HepG2 (cell line): Measurements from ENCODE around the gene SEMA3F. TPM values are rescaled to one million over a fixed set of nuclear protein-coding genes. Genes with fewer than 3 reads are reported as not detected.

Experiments
- ARNT2 ChIP-seq: sonication (generic); formaldehyde crosslinking; IDR thresholded peaks from 2 replicates; pipeline ENCODE4 v1.8.0; 2022; ENCODE audit warnings: mild to moderate bottlenecking, low read depth, missing genetic modification reagents, moderate library complexity
- CEBPG ChIP-seq: IDR thresholded peaks from 2 replicates; pipeline ENCODE4 v1.6.1; 2016
- GTF3A ChIP-seq: sonication (generic); formaldehyde crosslinking; conservative IDR thresholded peaks from 2 replicates; pipeline ENCODE4 v1.4.0; 2020; ENCODE audit warnings: mild to moderate bottlenecking, missing genetic modification reagents
- HDAC2 ChIP-seq: sonication (generic); formaldehyde crosslinking; IDR thresholded peaks from 2 replicates; pipeline ENCODE4 v1.4.0; 2020; ENCODE audit warnings: missing genetic modification reagents
- HMG20B ChIP-seq: conservative IDR thresholded peaks from 2 replicates; pipeline ENCODE4 v1.6.1; 2016; ENCODE audit warnings: missing genetic modification reagents, missing compliant biosample characterization
- RORA ChIP-seq: sonication (generic); formaldehyde crosslinking; IDR thresholded peaks from 2 replicates; pipeline ENCODE4 v1.5.0; 2020; ENCODE audit warnings: mild to moderate bottlenecking, missing genetic modification reagents, moderate library complexity
- SALL2 ChIP-seq: sonication (generic); formaldehyde crosslinking; IDR thresholded peaks from 2 replicates; pipeline ENCODE4 v1.8.1; 2023; ENCODE audit warnings: mild to moderate bottlenecking, missing genetic modification reagents, inconsistent platforms
- ZEB1 ChIP-seq: IDR thresholded peaks from 2 replicates; pipeline ENCODE4 v1.6.1; 2012; ENCODE audit warnings: mild to moderate bottlenecking, low read depth, inconsistent platforms; ENCODE audit not compliant: insufficient replicate concordance
- ZSCAN31 ChIP-seq: sonication (generic); formaldehyde crosslinking; IDR thresholded peaks from 2 replicates; pipeline ENCODE4 v1.5.0; 2020; ENCODE audit warnings: low read depth, mild to moderate bottlenecking, missing genetic modification reagents
- polyA plus RNA-seq, 8 experiments: library from polyadenylated mRNA; depleted of rRNA in 3 of 8; stranded (reverse) in 7 of 8; unstranded in 1 of 8; fragments of >200 nt; fragmentation: Illumina TruSeq in 4 of 8; extraction: Trizol in 4 of 8; gene quantifications; 2 replicates each; pipeline versions ENCODE4 v1.2.1 to v1.2.3, GENCODE V29; 2011 to 2016; ENCODE audit warnings: low read depth in 4 of 8, missing spikeins in 1 of 8, mixed read lengths in 1 of 8; ENCODE audit not compliant: insufficient read depth in 1 of 8
- total RNA-seq, 5 experiments: library from RNA; depleted of rRNA; stranded (reverse); fragments of >200 nt; fragmentation: Illumina TruSeq; extraction: Trizol; gene quantifications; 2 replicates each; pipeline ENCODE4 v1.2.3, GENCODE V29; 2016; ENCODE audit warnings: low read depth in 1 of 5
- TF ChIP-seq, protein P1 (sequence below): sonication (generic); formaldehyde crosslinking; IDR thresholded peaks from 2 replicates; pipeline ENCODE4 v1.4.0; 2020; ENCODE audit warnings: missing genetic modification reagents, borderline replicate concordance
- TF ChIP-seq, protein P2 (sequence below): sonication (generic); formaldehyde crosslinking; IDR thresholded peaks from 2 replicates; pipeline ENCODE4 v1.9.0; 2022; ENCODE audit warnings: missing genetic modification reagents, mild to moderate bottlenecking, borderline replicate concordance
- TF ChIP-seq, protein P3 (sequence below): sonication (generic); formaldehyde crosslinking; IDR thresholded peaks from 2 replicates; pipeline ENCODE4 v1.4.0; 2020; ENCODE audit warnings: missing genetic modification reagents, mild to moderate bottlenecking, borderline replicate concordance

The SEMA3F gene
- total and polyA plus RNA-seq, 2 of the 13 experiments (the other 11 are each of a cell fraction or from before 2014, with no cell fraction given), result 7.6 to 17.2 TPM

DNA sequence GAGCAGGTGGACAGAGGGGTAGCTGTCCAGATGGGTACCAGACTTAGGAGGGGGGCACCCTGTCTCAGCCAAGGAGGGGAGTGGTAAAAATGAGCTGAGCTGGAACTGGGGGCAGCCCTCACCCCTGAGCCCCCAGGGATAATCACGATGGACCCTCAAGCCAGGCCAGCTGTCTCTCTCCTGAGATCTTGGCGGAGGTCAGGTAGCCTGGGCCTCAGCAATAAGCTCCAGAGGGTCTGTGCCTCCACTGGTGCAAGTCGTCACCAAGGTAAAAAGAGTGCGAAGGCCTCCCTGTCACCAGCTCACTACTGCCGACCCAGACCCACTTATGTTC, 55.0 kb downstream of the SEMA3F start (continued):
- TF ChIP-seq ZSCAN31 (CRISPR knock-in tag) (no peak), CEBPG (CRISPR knock-in tag) (no peak), ARNT2 (no peak), ZEB1 (no peak), HDAC2 (CRISPR knock-in tag) (no peak), SALL2 (CRISPR knock-in tag) (no peak), HMG20B (no peak), RORA (CRISPR knock-in tag) (no peak), GTF3A (no peak)
- TF ChIP-seq, protein P1, sequence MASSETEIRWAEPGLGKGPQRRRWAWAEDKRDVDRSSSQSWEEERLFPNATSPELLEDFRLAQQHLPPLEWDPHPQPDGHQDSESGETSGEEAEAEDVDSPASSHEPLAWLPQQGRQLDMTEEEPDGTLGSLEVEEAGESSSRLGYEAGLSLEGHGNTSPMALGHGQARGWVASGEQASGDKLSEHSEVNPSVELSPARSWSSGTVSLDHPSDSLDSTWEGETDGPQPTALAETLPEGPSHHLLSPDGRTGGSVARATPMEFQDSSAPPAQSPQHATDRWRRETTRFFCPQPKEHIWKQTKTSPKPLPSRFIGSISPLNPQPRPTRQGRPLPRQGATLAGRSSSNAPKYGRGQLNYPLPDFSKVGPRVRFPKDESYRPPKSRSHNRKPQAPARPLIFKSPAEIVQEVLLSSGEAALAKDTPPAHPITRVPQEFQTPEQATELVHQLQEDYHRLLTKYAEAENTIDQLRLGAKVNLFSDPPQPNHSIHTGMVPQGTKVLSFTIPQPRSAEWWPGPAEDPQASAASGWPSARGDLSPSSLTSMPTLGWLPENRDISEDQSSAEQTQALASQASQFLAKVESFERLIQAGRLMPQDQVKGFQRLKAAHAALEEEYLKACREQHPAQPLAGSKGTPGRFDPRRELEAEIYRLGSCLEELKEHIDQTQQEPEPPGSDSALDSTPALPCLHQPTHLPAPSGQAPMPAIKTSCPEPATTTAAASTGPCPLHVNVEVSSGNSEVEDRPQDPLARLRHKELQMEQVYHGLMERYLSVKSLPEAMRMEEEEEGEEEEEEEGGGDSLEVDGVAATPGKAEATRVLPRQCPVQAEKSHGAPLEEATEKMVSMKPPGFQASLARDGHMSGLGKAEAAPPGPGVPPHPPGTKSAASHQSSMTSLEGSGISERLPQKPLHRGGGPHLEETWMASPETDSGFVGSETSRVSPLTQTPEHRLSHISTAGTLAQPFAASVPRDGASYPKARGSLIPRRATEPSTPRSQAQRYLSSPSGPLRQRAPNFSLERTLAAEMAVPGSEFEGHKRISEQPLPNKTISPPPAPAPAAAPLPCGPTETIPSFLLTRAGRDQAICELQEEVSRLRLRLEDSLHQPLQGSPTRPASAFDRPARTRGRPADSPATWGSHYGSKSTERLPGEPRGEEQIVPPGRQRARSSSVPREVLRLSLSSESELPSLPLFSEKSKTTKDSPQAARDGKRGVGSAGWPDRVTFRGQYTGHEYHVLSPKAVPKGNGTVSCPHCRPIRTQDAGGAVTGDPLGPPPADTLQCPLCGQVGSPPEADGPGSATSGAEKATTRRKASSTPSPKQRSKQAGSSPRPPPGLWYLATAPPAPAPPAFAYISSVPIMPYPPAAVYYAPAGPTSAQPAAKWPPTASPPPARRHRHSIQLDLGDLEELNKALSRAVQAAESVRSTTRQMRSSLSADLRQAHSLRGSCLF, result no peak
- TF ChIP-seq, protein P2, sequence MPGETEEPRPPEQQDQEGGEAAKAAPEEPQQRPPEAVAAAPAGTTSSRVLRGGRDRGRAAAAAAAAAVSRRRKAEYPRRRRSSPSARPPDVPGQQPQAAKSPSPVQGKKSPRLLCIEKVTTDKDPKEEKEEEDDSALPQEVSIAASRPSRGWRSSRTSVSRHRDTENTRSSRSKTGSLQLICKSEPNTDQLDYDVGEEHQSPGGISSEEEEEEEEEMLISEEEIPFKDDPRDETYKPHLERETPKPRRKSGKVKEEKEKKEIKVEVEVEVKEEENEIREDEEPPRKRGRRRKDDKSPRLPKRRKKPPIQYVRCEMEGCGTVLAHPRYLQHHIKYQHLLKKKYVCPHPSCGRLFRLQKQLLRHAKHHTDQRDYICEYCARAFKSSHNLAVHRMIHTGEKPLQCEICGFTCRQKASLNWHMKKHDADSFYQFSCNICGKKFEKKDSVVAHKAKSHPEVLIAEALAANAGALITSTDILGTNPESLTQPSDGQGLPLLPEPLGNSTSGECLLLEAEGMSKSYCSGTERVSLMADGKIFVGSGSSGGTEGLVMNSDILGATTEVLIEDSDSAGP (CRISPR knock-in tag), result 0 out of 2 replicates have a peak, but pooled peaks have one; percentile 3
- TF ChIP-seq, protein P3, sequence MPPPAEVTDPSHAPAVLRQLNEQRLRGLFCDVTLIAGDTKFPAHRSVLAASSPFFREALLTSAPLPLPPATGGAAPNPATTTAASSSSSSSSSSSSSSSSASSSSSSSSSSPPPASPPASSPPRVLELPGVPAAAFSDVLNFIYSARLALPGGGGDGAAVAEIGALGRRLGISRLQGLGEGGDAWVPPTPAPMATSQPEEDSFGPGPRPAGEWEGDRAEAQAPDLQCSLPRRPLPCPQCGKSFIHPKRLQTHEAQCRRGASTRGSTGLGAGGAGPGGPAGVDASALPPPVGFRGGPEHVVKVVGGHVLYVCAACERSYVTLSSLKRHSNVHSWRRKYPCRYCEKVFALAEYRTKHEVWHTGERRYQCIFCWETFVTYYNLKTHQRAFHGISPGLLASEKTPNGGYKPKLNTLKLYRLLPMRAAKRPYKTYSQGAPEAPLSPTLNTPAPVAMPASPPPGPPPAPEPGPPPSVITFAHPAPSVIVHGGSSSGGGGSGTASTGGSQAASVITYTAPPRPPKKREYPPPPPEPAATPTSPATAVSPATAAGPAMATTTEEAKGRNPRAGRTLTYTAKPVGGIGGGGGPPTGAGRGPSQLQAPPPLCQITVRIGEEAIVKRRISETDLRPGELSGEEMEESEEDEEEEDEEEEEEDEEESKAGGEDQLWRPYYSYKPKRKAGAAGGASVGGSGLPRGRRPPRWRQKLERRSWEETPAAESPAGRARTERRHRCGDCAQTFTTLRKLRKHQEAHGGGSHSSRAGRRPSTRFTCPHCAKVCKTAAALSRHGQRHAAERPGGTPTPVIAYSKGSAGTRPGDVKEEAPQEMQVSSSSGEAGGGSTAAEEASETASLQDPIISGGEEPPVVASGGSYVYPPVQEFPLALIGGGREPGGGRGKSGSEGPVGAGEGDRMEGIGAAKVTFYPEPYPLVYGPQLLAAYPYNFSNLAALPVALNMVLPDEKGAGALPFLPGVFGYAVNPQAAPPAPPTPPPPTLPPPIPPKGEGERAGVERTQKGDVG (CRISPR knock-in tag), result no peak
- TF ChIP-seq, all 625 proteins: peak for 16
